ENCODE data around the gene CCDC7.
"Not testable (repeated sequence)": the region's sequence is repeated elsewhere in the genome, so short reads cannot be mapped to it uniquely, and the experiment has no call there.

DNA sequence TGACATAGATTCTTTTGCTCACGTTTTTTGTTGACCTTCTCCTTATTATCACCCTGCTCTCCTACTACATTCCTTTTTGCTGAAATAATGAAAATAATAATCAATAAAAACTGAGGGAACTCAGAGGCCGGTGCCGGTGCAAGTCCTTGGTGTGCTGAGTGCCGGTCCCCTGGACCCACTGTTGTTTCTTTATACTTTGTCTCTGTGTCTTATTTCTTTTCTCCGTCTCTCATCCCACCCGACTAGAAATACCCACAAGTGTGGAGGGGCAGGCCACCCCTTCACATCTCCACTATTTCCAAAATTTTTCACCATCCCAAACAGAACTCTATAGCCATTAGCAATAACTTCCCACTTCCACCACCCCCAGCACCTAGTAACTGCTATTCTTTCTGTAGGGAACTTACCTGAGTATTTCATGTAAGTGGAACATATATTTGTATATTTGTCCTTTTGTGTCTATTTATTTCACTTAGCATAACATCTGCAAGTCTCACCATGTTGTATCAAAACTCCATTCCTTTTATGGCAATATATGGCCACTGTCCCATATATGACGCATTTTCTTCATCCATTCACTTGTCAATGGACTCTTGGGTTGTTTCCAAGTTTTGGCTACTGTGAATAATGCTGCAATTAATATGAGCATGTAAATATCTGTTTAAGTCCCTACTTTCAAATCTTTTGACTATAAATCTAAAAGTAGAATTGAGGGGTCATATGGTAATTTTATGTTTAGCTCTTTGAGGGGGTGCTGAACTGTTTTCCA is 449.4 kb downstream of the CCDC7 start:
- not testable (repeated sequence) for TF ChIP-seq POLR2AphosphoS5 (IDR thresholded peaks at IDR 0.05; ENCODE audit: low read depth, low read length); SP1 (IDR thresholded peaks at IDR 0.05; ENCODE audit: low read depth)
- TF ChIP-seq, protein P1, sequence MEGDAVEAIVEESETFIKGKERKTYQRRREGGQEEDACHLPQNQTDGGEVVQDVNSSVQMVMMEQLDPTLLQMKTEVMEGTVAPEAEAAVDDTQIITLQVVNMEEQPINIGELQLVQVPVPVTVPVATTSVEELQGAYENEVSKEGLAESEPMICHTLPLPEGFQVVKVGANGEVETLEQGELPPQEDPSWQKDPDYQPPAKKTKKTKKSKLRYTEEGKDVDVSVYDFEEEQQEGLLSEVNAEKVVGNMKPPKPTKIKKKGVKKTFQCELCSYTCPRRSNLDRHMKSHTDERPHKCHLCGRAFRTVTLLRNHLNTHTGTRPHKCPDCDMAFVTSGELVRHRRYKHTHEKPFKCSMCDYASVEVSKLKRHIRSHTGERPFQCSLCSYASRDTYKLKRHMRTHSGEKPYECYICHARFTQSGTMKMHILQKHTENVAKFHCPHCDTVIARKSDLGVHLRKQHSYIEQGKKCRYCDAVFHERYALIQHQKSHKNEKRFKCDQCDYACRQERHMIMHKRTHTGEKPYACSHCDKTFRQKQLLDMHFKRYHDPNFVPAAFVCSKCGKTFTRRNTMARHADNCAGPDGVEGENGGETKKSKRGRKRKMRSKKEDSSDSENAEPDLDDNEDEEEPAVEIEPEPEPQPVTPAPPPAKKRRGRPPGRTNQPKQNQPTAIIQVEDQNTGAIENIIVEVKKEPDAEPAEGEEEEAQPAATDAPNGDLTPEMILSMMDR (IDR thresholded peaks at IDR 0.05 in 2 of 3, conservative IDR thresholded peaks at IDR 0.05 in 1 of 3; ENCODE audit: borderline replicate concordance in 1 of 3, insufficient read depth in 1 of 3, low read depth in 2 of 3, low read length in 2 of 3) = not testable (repeated sequence)
- TF ChIP-seq, protein P2, sequence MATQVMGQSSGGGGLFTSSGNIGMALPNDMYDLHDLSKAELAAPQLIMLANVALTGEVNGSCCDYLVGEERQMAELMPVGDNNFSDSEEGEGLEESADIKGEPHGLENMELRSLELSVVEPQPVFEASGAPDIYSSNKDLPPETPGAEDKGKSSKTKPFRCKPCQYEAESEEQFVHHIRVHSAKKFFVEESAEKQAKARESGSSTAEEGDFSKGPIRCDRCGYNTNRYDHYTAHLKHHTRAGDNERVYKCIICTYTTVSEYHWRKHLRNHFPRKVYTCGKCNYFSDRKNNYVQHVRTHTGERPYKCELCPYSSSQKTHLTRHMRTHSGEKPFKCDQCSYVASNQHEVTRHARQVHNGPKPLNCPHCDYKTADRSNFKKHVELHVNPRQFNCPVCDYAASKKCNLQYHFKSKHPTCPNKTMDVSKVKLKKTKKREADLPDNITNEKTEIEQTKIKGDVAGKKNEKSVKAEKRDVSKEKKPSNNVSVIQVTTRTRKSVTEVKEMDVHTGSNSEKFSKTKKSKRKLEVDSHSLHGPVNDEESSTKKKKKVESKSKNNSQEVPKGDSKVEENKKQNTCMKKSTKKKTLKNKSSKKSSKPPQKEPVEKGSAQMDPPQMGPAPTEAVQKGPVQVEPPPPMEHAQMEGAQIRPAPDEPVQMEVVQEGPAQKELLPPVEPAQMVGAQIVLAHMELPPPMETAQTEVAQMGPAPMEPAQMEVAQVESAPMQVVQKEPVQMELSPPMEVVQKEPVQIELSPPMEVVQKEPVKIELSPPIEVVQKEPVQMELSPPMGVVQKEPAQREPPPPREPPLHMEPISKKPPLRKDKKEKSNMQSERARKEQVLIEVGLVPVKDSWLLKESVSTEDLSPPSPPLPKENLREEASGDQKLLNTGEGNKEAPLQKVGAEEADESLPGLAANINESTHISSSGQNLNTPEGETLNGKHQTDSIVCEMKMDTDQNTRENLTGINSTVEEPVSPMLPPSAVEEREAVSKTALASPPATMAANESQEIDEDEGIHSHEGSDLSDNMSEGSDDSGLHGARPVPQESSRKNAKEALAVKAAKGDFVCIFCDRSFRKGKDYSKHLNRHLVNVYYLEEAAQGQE (IDR thresholded peaks at IDR 0.05; ENCODE audit: low read depth) = not testable (repeated sequence)
